ENCODE measurements around the gene F12.
A peak's percentile ranks its signal among the peaks of the same experiment; 100 is the strongest.

F12 gene

GRCh38 chr5:177453852-177454396 is 44.6 kb upstream of the F12 start:
- no peak overlapping the region for H3K4me3 ChIP-seq (IDR thresholded peaks at IDR 0.05; ENCODE audit: insufficient read depth, low read depth, low read length)
- H3K79me2 ChIP-seq (ENCODE audit: insufficient read depth, low read depth): no peaks in the 10 kb centered on the region
- H3K27me3 ChIP-seq (ENCODE audit: insufficient read depth, low read depth): no peaks in the 10 kb centered on the region
- TF ChIP-seq, protein P1, sequence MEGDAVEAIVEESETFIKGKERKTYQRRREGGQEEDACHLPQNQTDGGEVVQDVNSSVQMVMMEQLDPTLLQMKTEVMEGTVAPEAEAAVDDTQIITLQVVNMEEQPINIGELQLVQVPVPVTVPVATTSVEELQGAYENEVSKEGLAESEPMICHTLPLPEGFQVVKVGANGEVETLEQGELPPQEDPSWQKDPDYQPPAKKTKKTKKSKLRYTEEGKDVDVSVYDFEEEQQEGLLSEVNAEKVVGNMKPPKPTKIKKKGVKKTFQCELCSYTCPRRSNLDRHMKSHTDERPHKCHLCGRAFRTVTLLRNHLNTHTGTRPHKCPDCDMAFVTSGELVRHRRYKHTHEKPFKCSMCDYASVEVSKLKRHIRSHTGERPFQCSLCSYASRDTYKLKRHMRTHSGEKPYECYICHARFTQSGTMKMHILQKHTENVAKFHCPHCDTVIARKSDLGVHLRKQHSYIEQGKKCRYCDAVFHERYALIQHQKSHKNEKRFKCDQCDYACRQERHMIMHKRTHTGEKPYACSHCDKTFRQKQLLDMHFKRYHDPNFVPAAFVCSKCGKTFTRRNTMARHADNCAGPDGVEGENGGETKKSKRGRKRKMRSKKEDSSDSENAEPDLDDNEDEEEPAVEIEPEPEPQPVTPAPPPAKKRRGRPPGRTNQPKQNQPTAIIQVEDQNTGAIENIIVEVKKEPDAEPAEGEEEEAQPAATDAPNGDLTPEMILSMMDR (conservative IDR thresholded peaks at IDR 0.05; ENCODE audit: low read depth, low read length): no peak
- H3K36me3 ChIP-seq (ENCODE audit: insufficient read depth): no peaks in the 10 kb centered on the region
- H3K9ac ChIP-seq: no peak overlapping the region; the same call in 1 of the 2 replicates
- H3K4me2 ChIP-seq: peak overlapping the region; percentile 25; the same call in 1 of the 2 replicates
- peaks cover 7% of the 10 kb centered on the region for H3K4me1 ChIP-seq (ENCODE audit: low read depth, poor library complexity, severe bottlenecking)
- no peaks in the 10 kb centered on the region for H4K20me1 ChIP-seq (ENCODE audit: insufficient read depth)
- H3K27ac ChIP-seq: no peak overlapping the region
- no peak overlapping the region for H2AFZ ChIP-seq (ENCODE audit: low read depth)

DNA sequence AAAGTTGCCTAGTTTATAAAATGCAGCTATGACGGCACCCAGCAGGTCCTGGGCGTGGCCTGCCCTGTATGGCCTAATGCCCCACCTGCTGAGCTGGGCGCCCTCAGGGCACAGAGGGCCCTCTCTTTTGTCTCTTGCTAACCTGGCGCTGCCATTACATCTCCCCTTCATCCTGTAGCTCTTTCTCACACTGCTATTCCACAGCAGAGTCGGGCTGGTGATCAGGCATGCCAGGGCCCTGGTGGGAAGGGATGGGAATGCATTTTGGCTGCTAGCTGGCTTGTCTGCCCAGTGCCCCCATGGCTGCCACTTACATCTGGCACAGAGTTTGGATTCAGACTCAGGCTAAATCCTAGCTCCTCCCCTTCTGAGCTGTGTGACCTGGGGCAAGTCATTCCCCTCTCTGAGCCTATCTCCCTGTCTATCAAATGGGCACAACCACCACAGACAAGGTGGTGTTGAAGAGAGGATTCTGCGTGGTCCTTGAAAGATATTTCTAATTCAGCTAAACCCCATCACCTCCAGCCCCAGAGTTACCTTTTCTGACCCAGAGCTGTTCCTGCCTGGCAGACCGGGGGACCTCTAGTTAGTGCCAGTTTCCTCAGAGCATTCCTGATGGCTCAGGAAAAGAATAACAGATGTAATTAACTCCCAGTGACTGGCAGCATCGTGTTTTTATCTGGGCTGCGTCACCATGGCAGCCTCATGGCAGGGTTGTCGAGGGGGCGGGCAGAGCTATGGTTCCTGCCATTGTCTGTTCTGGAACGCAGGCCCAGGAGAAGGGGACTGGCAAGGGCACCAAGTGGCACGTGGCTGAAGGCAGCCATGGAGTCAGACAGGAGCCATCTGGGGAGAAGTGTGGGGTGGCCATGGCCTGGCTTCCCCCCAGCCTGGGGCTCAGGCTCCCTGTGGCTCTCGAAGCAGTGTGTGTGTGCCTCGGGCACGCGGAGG is 43.6 kb upstream of the F12 start:
- no peaks in the 10 kb centered on the region for H3K36me3 ChIP-seq (ENCODE audit: insufficient read depth)
- H3K4me2 ChIP-seq: no peak overlapping the region
- no peak overlapping the region for H3K4me3 ChIP-seq (IDR thresholded peaks at IDR 0.05; ENCODE audit: insufficient read depth, low read depth, low read length)
- H3K4me1 ChIP-seq (ENCODE audit: low read depth, poor library complexity, severe bottlenecking): peaks cover 7% of the 10 kb centered on the region
- no peak overlapping the region for H3K27ac ChIP-seq
- H3K9ac ChIP-seq: no peak overlapping the region
- no peaks in the 10 kb centered on the region for H4K20me1 ChIP-seq (ENCODE audit: insufficient read depth)
- H2AFZ ChIP-seq (ENCODE audit: low read depth): no peak overlapping the region
- TF ChIP-seq, protein P1 (conservative IDR thresholded peaks at IDR 0.05; ENCODE audit: low read depth, low read length): no peak
- H3K79me2 ChIP-seq (ENCODE audit: insufficient read depth, low read depth): no peaks in the 10 kb centered on the region
- H3K27me3 ChIP-seq (ENCODE audit: insufficient read depth, low read depth): no peaks in the 10 kb centered on the region

DNA sequence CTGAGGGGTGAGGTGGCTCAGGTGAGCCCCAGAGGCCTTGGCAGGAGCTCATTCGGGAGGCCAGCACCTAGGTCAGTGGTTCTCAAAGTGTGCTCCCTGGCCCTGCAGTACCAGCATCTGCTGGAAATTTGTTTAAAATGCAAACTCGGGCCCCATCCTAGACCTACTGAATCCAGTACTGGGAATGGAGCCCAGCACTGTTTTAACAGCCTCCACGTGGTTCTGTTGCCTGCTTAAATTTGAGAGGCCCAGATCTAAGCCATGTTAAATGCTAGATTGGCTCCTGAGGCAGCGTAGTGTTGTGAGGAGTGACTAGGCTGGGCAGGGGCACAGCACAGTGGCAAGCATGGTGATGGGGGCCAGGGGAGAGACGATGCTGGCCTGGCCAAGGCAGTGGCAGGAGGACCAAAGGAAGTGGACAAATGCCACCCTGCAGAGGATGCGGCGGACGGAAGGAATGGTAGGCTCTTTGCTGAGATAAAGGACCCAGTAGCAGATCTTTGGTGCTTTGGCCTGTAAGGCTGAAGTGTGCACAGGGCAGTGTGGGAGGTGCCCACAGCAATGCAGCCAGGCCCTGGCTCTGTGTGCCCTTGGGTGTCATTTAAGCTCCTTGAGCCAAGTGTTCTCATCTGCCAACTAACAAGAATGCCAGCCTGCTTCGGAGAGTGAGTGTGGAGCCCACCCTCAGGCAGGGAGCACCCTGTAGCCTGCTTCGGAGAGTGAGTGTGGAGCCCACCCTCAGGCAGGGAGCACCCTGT is 41.5 kb upstream of the F12 start:
- Histone ChIP-seq H2AFZ (ENCODE audit: low read depth) (no peak overlapping the region), H3K27me3 (ENCODE audit: insufficient read depth, low read depth) (no peaks in the 10 kb centered on the region), H3K4me2 (no peak overlapping the region), H3K9ac (no peak overlapping the region), H3K4me1 (ENCODE audit: low read depth, poor library complexity, severe bottlenecking) (peaks cover 7% of the 10 kb centered on the region), H3K27ac (no peak overlapping the region), H3K79me2 (ENCODE audit: insufficient read depth, low read depth) (no peaks in the 10 kb centered on the region), H4K20me1 (ENCODE audit: insufficient read depth) (no peaks in the 10 kb centered on the region), H3K4me3 (IDR thresholded peaks at IDR 0.05; ENCODE audit: insufficient read depth, low read depth, low read length) (no peak overlapping the region), H3K36me3 (ENCODE audit: insufficient read depth) (no peaks in the 10 kb centered on the region)
- TF ChIP-seq, protein P1 (conservative IDR thresholded peaks at IDR 0.05; ENCODE audit: low read depth, low read length): no peak

GRCh38 chr5:177449140-177450061 is 40.0 kb upstream of the F12 start:
- Histone ChIP-seq H3K4me3 (IDR thresholded peaks at IDR 0.05; ENCODE audit: insufficient read depth, low read depth, low read length) (no peak overlapping the region), H3K4me1 (ENCODE audit: low read depth, poor library complexity, severe bottlenecking) (peaks cover 21% of the 10 kb centered on the region), H3K27ac (no peak overlapping the region), H3K27me3 (ENCODE audit: insufficient read depth, low read depth) (no peaks in the 10 kb centered on the region), H3K36me3 (ENCODE audit: insufficient read depth) (no peaks in the 10 kb centered on the region), H3K79me2 (ENCODE audit: insufficient read depth, low read depth) (no peaks in the 10 kb centered on the region), H3K9ac (no peak overlapping the region), H2AFZ (ENCODE audit: low read depth) (no peak overlapping the region), H3K4me2 (no peak overlapping the region), H4K20me1 (ENCODE audit: insufficient read depth) (no peaks in the 10 kb centered on the region)
- TF ChIP-seq, protein P1 (conservative IDR thresholded peaks at IDR 0.05; ENCODE audit: low read depth, low read length): no peak

All from KMS-11 (cell line).